Thoracic aorta (tissue), 2 donors: ENCODE measurements around the gene KPNB1. TPM values are rescaled to one million over a fixed set of nuclear protein-coding genes. Genes with fewer than 3 reads are reported as not detected.

Experiments used
- ATAC-seq: fragments of 150-250 bp; one replicate; pipeline ENCODE4 v1.8.0; 2017; ENCODE audit warnings: low read depth; ENCODE audit not compliant: insufficient number of reproducible peaks, low FRiP score
- DNase-seq: peaks from one replicate; pipeline ENCODE4 v3.0.0-alpha.2; 2020; ENCODE audit warnings: low spot score
- H3K27ac ChIP-seq, 2 donors: fragments of 200-600 bp; sonication (generic); 1 replicate in 1 of 2; 2 replicates in 1 of 2; pipeline ENCODE4 v1.5.1; 2016; ENCODE audit warnings: mild to moderate bottlenecking in 2 of 2, moderate library complexity in 2 of 2
- H3K27me3 ChIP-seq: fragments of 200-600 bp; sonication (generic); replicated peaks from 2 replicates; pipeline ENCODE4 v1.6.0; 2016; ENCODE audit warnings: mild to moderate bottlenecking; ENCODE audit not compliant: insufficient read depth
- H3K36me3 ChIP-seq: fragments of 200-600 bp; sonication (generic); one replicate; pipeline ENCODE4 v1.5.1; 2016
- H3K4me1 ChIP-seq, 2 donors: fragments of 200-600 bp; sonication (generic); 1 replicate in 1 of 2; 2 replicates in 1 of 2; pipeline versions ENCODE4 v1.5.1 to v1.6.0; 2016; ENCODE audit warnings: low read depth in 2 of 2, mild to moderate bottlenecking in 1 of 2; ENCODE audit not compliant: control insufficient read depth in 1 of 2
- H3K4me3 ChIP-seq: fragments of 200-600 bp; sonication (generic); 2 replicates; pipeline ENCODE4 v1.5.1; 2016; ENCODE audit warnings: mild to moderate bottlenecking
- H3K9me3 ChIP-seq: fragments of 200-600 bp; sonication (generic); 2 replicates; pipeline ENCODE4 v1.5.1; 2016
- total RNA-seq, 2 donors: library from RNA; depleted of rRNA; stranded (reverse); fragments of >200 nt; gene quantifications; one replicate each; pipeline versions ENCODE4 v1.1.0 to v1.2.3, GENCODE V29; 2016
- TF ChIP-seq, protein P1 (sequence below): fragments of 200-600 bp; sonication (generic); IDR thresholded peaks from one replicate; pipeline ENCODE4 v1.5.1; 2019; ENCODE audit warnings: antibody characterized with exemption

The KPNB1 gene
- total RNA-seq, 2 donors from 2014 or later, result 199 to 223 TPM

GRCh38 chr17:47726796-47727703, 77.3 kb downstream of the KPNB1 start:
- no peaks in the 10 kb centered on the region for H3K4me1 ChIP-seq
- DNase-seq (no peak), ATAC-seq (no peak)
- no peaks in the 10 kb centered on the region for H3K36me3 ChIP-seq
- no peaks in the 10 kb centered on the region for H3K27me3 ChIP-seq
- no peaks in the 10 kb centered on the region for H3K9me3 ChIP-seq
- TF ChIP-seq, protein P1, sequence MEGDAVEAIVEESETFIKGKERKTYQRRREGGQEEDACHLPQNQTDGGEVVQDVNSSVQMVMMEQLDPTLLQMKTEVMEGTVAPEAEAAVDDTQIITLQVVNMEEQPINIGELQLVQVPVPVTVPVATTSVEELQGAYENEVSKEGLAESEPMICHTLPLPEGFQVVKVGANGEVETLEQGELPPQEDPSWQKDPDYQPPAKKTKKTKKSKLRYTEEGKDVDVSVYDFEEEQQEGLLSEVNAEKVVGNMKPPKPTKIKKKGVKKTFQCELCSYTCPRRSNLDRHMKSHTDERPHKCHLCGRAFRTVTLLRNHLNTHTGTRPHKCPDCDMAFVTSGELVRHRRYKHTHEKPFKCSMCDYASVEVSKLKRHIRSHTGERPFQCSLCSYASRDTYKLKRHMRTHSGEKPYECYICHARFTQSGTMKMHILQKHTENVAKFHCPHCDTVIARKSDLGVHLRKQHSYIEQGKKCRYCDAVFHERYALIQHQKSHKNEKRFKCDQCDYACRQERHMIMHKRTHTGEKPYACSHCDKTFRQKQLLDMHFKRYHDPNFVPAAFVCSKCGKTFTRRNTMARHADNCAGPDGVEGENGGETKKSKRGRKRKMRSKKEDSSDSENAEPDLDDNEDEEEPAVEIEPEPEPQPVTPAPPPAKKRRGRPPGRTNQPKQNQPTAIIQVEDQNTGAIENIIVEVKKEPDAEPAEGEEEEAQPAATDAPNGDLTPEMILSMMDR, result no peak
- H3K27ac ChIP-seq, result no peak overlapping the region
- H3K4me3 ChIP-seq, result no peak overlapping the region

DNA sequence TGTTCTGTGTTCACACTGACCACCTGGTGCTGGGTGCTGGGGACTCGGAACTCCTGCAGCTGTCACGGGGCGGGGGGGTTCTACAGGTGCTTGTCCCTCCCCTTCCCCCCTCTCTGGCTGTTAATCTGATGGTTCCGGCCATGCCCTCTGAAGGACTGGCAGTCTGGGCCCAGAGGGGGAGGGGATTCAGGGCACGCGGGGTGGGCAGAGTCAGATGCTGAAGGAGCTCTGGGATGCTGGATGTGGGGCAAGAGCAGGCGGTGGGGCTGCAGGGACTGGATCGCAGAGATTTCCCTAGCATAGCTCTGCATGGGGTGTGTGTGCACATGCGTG, 78.0 kb downstream of the KPNB1 start:
- H3K27me3 ChIP-seq, result peaks cover 5% of the 10 kb centered on the region
- no peak overlapping the region for H3K4me3 ChIP-seq
- ATAC-seq (no peak), DNase-seq (no peak)
- H3K36me3 ChIP-seq, result no peaks in the 10 kb centered on the region
- H3K27ac ChIP-seq, result no peak overlapping the region
- H3K4me1 ChIP-seq, result peaks cover 0 to under 1% of the 10 kb centered on the region in 2 donors
- H3K9me3 ChIP-seq, result no peaks in the 10 kb centered on the region
- TF ChIP-seq, protein P1, result no peak

GRCh38 chr17:47728214-47728877, 78.6 kb downstream of the KPNB1 start:
- H3K27me3 ChIP-seq, result peaks cover 7% of the 10 kb centered on the region
- no peak for ATAC-seq
- no peaks in the 10 kb centered on the region for H3K9me3 ChIP-seq
- H3K4me3 ChIP-seq, result no peak overlapping the region
- no peaks in the 10 kb centered on the region for H3K36me3 ChIP-seq
- no peak for DNase-seq
- TF ChIP-seq, protein P1, result no peak
- H3K27ac ChIP-seq, result no peak overlapping the region
- peaks cover 6 to 8% of the 10 kb centered on the region in 2 donors for H3K4me1 ChIP-seq

DNA sequence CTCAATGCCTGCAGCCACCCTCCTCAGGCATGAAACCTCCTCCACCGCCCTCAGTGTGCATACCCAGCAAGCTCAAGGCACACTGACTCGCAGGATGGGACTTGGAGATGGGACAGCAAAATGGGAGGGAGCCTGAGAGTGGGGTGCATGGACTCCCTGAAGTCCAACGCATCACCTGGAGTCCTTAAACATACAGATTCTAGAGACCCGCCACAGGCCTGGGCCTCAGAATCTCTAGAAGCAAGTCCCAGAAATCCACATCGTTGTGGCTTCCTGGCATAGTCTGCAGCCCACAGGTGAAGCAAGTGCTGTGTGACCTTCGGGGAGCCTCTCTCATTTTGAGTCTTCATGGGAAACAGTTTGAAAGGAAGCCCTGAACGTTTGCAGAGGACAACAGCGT, 79.8 kb downstream of the KPNB1 start:
- Histone ChIP-seq H3K4me3 (no peak overlapping the region), H3K27me3 (peaks cover 7% of the 10 kb centered on the region), H3K27ac (no peak overlapping the region), H3K36me3 (no peaks in the 10 kb centered on the region), H3K4me1 (peaks cover 10 to 15% of the 10 kb centered on the region in 2 donors), H3K9me3 (no peaks in the 10 kb centered on the region)
- TF ChIP-seq, protein P1, result no peak
- ATAC-seq, result no peak
- no peak for DNase-seq

DNA sequence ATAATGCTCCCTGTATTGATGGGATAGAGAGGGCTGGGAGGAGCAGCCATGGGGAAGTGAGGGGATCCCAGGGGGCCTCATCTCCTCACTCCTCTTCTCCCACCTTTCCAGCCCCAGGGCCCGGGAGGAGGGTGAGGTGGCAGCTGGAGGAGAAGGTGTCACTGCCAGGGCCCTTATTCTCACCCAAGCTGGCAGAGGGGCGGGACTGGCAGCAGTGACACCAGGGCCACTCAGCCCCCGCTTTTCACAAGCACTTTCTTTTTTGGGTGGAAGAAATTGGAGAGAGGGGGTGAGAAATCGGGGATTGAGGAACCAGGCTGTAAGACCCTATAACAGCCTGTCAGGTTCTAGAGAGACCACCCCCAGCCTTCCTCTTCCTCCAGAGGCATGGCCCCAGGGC, 81.0 kb downstream of the KPNB1 start:
- Histone ChIP-seq H3K36me3 (no peaks in the 10 kb centered on the region), H3K9me3 (no peaks in the 10 kb centered on the region), H3K27ac (no peak overlapping the region), H3K4me3 (no peak overlapping the region), H3K4me1 (peaks cover 10 to 15% of the 10 kb centered on the region in 2 donors), H3K27me3 (peaks cover 7% of the 10 kb centered on the region)
- TF ChIP-seq, protein P1, result no peak
- DNase-seq (no peak), ATAC-seq (no peak)
